SK-N-MC (cell line): ENCODE measurements around the gene CIBAR2.

Source experiments
- EZH2 ChIP-seq: fragments of 200-600 bp; sonication (generic); IDR thresholded peaks from one replicate; pipeline ENCODE4 v1.6.1; 2017; ENCODE audit warnings: antibody characterized with exemption
- FOXP2 ChIP-seq: optimal IDR thresholded peaks from 2 replicates; pipeline ENCODE3; 2011; ENCODE audit warnings: mild to moderate bottlenecking, moderate library complexity; ENCODE audit not compliant: insufficient read depth; ENCODE audit errors: extremely low read length, control extremely low read depth
- POLR2AphosphoS5 ChIP-seq: IDR thresholded peaks from 2 replicates; pipeline ENCODE4 v1.6.1; 2012; ENCODE audit warnings: mild to moderate bottlenecking, low read depth, low read length, borderline replicate concordance

GRCh38 chr16:85051683-85052082, 60.6 kb downstream of the CIBAR2 start:
- TF ChIP-seq EZH2 (no peak), POLR2AphosphoS5 (no peak), FOXP2 (no peak)
